ENCODE results near the gene PUS7L. TPM values are rescaled to one million over a fixed set of nuclear protein-coding genes. Genes with fewer than 3 reads are reported as not detected.

Gene PUS7L
- total RNA-seq, 1 experiment from 2014 or later = 10.2 TPM

- Mint-ChIP-seq H3K4me1 (ENCODE audit: low read depth, unreplicated experiment) (no peaks in the 10 kb centered on the region), H3K27me3 (ENCODE audit: unreplicated experiment) (no peaks in the 10 kb centered on the region), H3K4me3 (ENCODE audit: low read depth, unreplicated experiment) (no peak overlapping the region), H3K27ac (ENCODE audit: unreplicated experiment) (no peak overlapping the region), H3K36me3 (ENCODE audit: insufficient read depth, unreplicated experiment) (no peaks in the 10 kb centered on the region), H3K9me3 (ENCODE audit: low read depth, unreplicated experiment) (no peaks in the 10 kb centered on the region)
- CTCF ChIA-PET = no interaction called here
- no peak for TF ChIP-seq CTCF (IDR thresholded peaks at IDR 0.05; ENCODE audit: unreplicated experiment)
- BruUV-seq (replicated peaks) = no TSS peak
- no peak for DNase-seq
- intact Hi-C loops (cut with micrococcal nuclease; ENCODE audit: unreplicated experiment) = no loop called here
Measured at GRCh38 chr12:43786899-43787693, 28.5 kb upstream of the PUS7L start.

- no TSS peak for BruUV-seq (replicated peaks)
- Mint-ChIP-seq H3K4me3 (ENCODE audit: low read depth, unreplicated experiment) (no peak overlapping the region), H3K27me3 (ENCODE audit: unreplicated experiment) (no peaks in the 10 kb centered on the region), H3K4me1 (ENCODE audit: low read depth, unreplicated experiment) (no peaks in the 10 kb centered on the region), H3K36me3 (ENCODE audit: insufficient read depth, unreplicated experiment) (no peaks in the 10 kb centered on the region), H3K9me3 (ENCODE audit: low read depth, unreplicated experiment) (no peaks in the 10 kb centered on the region), H3K27ac (ENCODE audit: unreplicated experiment) (no peak overlapping the region)
- intact Hi-C loops (cut with micrococcal nuclease; ENCODE audit: unreplicated experiment) = loop anchor here (1.0 kb wide), 1 partner anchor 106 kb away; no protein-coding TSS in a partner anchor
- DNase-seq = no peak
- no peak for TF ChIP-seq CTCF (IDR thresholded peaks at IDR 0.05; ENCODE audit: unreplicated experiment)
- CTCF ChIA-PET = interaction anchor here (1.0 to 1.6 kb wide), 2 partner anchors 29 to 106 kb away, joined by 4 to 9 read pairs; partner anchors contain the start of gene TWF1
Measured at GRCh38 chr12:43776498-43776897, 17.9 kb upstream of the PUS7L start.

GRCh38 chr12:43766291-43766690 lies 7.7 kb upstream of the PUS7L start:
- CTCF ChIA-PET = interaction anchor here (0.7 kb wide), 1 partner anchor 72 kb away, joined by 4 read pairs; no protein-coding TSS in a partner anchor
- no peak overlapping the region for H3K27ac Mint-ChIP-seq (ENCODE audit: unreplicated experiment)
- TF ChIP-seq CTCF (IDR thresholded peaks at IDR 0.05; ENCODE audit: unreplicated experiment) = no peak
- no peaks in the 10 kb centered on the region for H3K36me3 Mint-ChIP-seq (ENCODE audit: insufficient read depth, unreplicated experiment)
- intact Hi-C loops (cut with micrococcal nuclease; ENCODE audit: unreplicated experiment) = no loop called here
- H3K9me3 Mint-ChIP-seq (ENCODE audit: low read depth, unreplicated experiment) = no peaks in the 10 kb centered on the region
- DNase-seq = no peak
- no TSS peak for BruUV-seq (replicated peaks)
- no peak overlapping the region for H3K4me3 Mint-ChIP-seq (ENCODE audit: low read depth, unreplicated experiment)
- no peaks in the 10 kb centered on the region for H3K27me3 Mint-ChIP-seq (ENCODE audit: unreplicated experiment)
- H3K4me1 Mint-ChIP-seq (ENCODE audit: low read depth, unreplicated experiment) = no peaks in the 10 kb centered on the region

GRCh38 chr12:43764528-43764927 lies 5.9 kb upstream of the PUS7L start:
- CTCF ChIA-PET = interaction anchor here (0.6 kb wide), 1 partner anchor 1506 kb away, joined by 5 read pairs; no protein-coding TSS in a partner anchor
- H3K36me3 Mint-ChIP-seq (ENCODE audit: insufficient read depth, unreplicated experiment) = peaks cover 9% of the 10 kb centered on the region
- H3K4me1 Mint-ChIP-seq (ENCODE audit: low read depth, unreplicated experiment) = peaks cover 11% of the 10 kb centered on the region
- no TSS peak for BruUV-seq (replicated peaks)
- intact Hi-C loops (cut with micrococcal nuclease; ENCODE audit: unreplicated experiment) = loop anchor here (5.0 kb wide), 1 partner anchor 33 kb away; no protein-coding TSS in a partner anchor
- no peaks in the 10 kb centered on the region for H3K9me3 Mint-ChIP-seq (ENCODE audit: low read depth, unreplicated experiment)
- no peak for TF ChIP-seq CTCF (IDR thresholded peaks at IDR 0.05; ENCODE audit: unreplicated experiment)
- H3K27me3 Mint-ChIP-seq (ENCODE audit: unreplicated experiment) = no peaks in the 10 kb centered on the region
- no peak overlapping the region for H3K27ac Mint-ChIP-seq (ENCODE audit: unreplicated experiment)
- DNase-seq = no peak
- H3K4me3 Mint-ChIP-seq (ENCODE audit: low read depth, unreplicated experiment) = no peak overlapping the region
